ENCODE measurements around the gene ARRB1. TPM values are rescaled to one million over a fixed set of nuclear protein-coding genes. Genes with fewer than 3 reads are reported as not detected.

Gene ARRB1
- total and polyA plus RNA-seq, 12 donors, result 4.9 to 54.2 (median 31.0) TPM

GRCh38 chr11:75264971-75265370, 86.5 kb downstream of the ARRB1 start:
- peak in 1 of 7 donors; percentile 9 for DNase-seq
- 84 to 90% (median 86%) methylated on average over 2 to 6 of the region's 6 CpGs for WGBS, 4 donors
- Histone ChIP-seq H3K9me3 (replicated peaks in 1 of 3) (no peaks in the 10 kb centered on the region), H3K4me1 (replicated peaks in 1 of 2) (no peaks in the 10 kb centered on the region), H3K4me3 (no peak overlapping the region), H3K27me3 (no peaks in the 10 kb centered on the region), H3K36me3 (replicated peaks in 1 of 2) (peaks cover 0 to 5% of the 10 kb centered on the region in 2 donors), H3K27ac (no peak overlapping the region)
- intact Hi-C loops (cut with DNase I), result no loop called here
- TF ChIP-seq CTCF (IDR thresholded peaks at IDR 0.05) (no peak), POLR2A (IDR thresholded peaks at IDR 0.05) (no peak)

DNA sequence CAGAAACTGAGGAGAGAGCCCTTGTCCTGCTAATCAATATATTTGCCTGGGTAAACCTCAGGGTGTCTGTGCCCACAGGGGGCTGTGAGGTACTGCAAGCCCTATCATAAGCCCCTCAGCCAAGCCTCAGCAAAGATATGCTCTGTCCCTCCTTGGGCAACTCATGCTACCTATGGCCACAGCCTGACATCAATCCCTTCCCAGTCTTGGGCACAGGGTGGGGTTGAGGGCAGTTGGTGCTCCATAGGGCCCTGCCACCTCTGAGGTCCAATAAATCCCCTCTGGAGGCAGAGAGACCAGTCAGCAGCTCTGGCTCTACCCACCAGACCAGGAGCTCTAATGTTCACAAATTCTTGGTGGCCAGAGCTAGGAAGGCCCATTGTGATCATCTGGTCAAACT, 87.1 kb downstream of the ARRB1 start:
- intact Hi-C loops (cut with DNase I), result no loop called here
- no peaks in the 10 kb centered on the region for H3K9me3 ChIP-seq (replicated peaks in 1 of 3)
- peaks cover 0 to 5% of the 10 kb centered on the region in 2 donors for H3K36me3 ChIP-seq (replicated peaks in 1 of 2)
- no peak overlapping the region for H3K4me3 ChIP-seq
- no peaks in the 10 kb centered on the region for H3K27me3 ChIP-seq
- no peak for TF ChIP-seq CTCF (IDR thresholded peaks at IDR 0.05)
- no peak for TF ChIP-seq POLR2A (IDR thresholded peaks at IDR 0.05)
- no peak overlapping the region for H3K27ac ChIP-seq
- H3K4me1 ChIP-seq (replicated peaks in 1 of 2), result no peaks in the 10 kb centered on the region
- DNase-seq, result peak in 1 of 7 donors; percentile 7

DNA sequence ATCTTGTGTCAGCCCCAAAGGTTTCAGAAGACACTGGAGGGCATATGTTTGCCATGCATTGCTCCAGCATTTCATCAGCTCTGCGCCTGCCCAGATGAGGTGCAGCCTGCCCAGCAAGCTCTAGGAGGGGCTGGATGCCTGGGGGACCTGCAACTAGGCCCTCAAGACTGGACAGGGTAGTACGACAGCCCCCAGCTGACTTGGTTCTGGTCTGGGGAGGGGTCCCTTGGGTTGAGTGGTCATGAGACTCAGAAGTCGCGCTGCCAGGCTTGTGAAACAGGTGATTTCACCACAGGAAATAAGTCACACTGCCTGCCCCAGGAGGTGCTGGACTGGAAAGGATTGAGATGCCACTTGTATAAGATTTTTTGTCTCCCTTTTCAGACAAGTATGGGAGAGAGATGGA, 87.5 kb downstream of the ARRB1 start:
- H3K4me3 ChIP-seq, result no peak overlapping the region
- H3K9me3 ChIP-seq (replicated peaks in 1 of 3), result no peaks in the 10 kb centered on the region
- H3K27ac ChIP-seq, result no peak overlapping the region
- TF ChIP-seq POLR2A (IDR thresholded peaks at IDR 0.05) (no peak), CTCF (IDR thresholded peaks at IDR 0.05) (no peak)
- WGBS, 4 donors, result 69 to 77% (median 75%) methylated on average over 3 to 4 of the region's 4 CpGs
- DNase-seq, result peak in 1 of 7 donors; percentile 18
- peaks cover 0 to 5% of the 10 kb centered on the region in 2 donors for H3K36me3 ChIP-seq (replicated peaks in 1 of 2)
- intact Hi-C loops (cut with DNase I), result no loop called here
- no peaks in the 10 kb centered on the region for H3K4me1 ChIP-seq (replicated peaks in 1 of 2)
- H3K27me3 ChIP-seq, result no peaks in the 10 kb centered on the region

- Histone ChIP-seq H3K4me1 (replicated peaks in 1 of 2) (no peaks in the 10 kb centered on the region), H3K36me3 (replicated peaks in 1 of 2) (peaks cover 0 to 5% of the 10 kb centered on the region in 2 donors), H3K4me3 (no peak overlapping the region), H3K27ac (no peak overlapping the region), H3K27me3 (no peaks in the 10 kb centered on the region), H3K9me3 (replicated peaks in 1 of 3) (no peaks in the 10 kb centered on the region)
- TF ChIP-seq POLR2A (IDR thresholded peaks at IDR 0.05) (no peak), CTCF (IDR thresholded peaks at IDR 0.05) (no peak)
- intact Hi-C loops (cut with DNase I), result no loop called here
- peak in 1 of 7 donors; percentile 12 for DNase-seq
- WGBS, 4 donors, result 62 to 80% (median 73%) methylated on average over 14 to 17 of the region's 17 CpGs
These were observed 88.3 kb downstream of the ARRB1 start for GRCh38 chr11:75262961-75263852.
